Kidney epithelial cell (primary cell): Measurements from ENCODE around the gene SP140. TPM values are rescaled to one million over a fixed set of nuclear protein-coding genes. Genes with fewer than 3 reads are reported as not detected.
"Not testable (repeated sequence)": the region's sequence is repeated elsewhere in the genome, so short reads cannot be mapped to it uniquely, and the experiment has no call there.

Experiments
- DNase-seq: peaks from one replicate; pipeline ENCODE4 v3.0.0-alpha.2; 2010; ENCODE audit warnings: low read depth
- H3K27me3 ChIP-seq: 2 replicates; pipeline ENCODE4 v1.6.0; 2011; ENCODE audit warnings: low read length; ENCODE audit not compliant: control insufficient read depth, insufficient read depth
- H3K36me3 ChIP-seq: 2 replicates; pipeline ENCODE4 v1.5.1; 2011; ENCODE audit warnings: low read length; ENCODE audit not compliant: control insufficient read depth, insufficient read depth
- H3K4me3 ChIP-seq: 2 replicates; pipeline ENCODE4 v1.5.1; 2011; ENCODE audit warnings: low read depth, mild to moderate bottlenecking, control low read depth, low read length
- total RNA-seq: library from RNA; depleted of rRNA; stranded (reverse); fragments of >200 nt; gene quantifications from 2 replicates; pipeline ENCODE4 v1.2.3, GENCODE V29; 2015
- TF ChIP-seq, protein P1 (sequence below): IDR thresholded peaks from 2 replicates; pipeline ENCODE4 v1.5.1; 2011; ENCODE audit warnings: mild to moderate bottlenecking, moderate library complexity, low read length, control low read depth, inconsistent platforms; ENCODE audit not compliant: insufficient read depth, poor library complexity, severe bottlenecking

SP140 gene
- total RNA-seq, 1 donor from 2014 or later: 3.6 TPM

DNA sequence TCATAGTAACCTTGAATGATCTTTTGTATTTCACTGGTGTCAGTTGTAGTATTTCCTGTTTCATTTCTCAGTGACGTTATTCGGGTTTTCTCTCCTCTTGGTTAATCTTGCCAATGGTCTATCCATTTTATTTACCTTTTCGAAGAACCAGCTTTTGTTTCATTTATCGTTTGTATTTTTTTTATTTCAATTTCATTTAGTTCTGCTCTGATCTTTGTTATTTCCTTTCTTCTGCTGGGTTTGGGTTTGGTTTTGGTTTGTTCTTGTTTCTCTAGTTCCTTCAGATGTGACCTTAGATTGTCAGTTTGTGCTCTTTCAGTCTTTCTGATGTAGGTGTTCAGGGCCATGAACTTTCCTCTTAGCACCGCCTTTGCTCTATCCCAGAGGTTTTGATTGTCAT lies 36.7 kb downstream of the SP140 start:
- no peak for DNase-seq
- Histone ChIP-seq H3K4me3 (no peak overlapping the region), H3K27me3 (no peaks in the 10 kb centered on the region), H3K36me3 (no peaks in the 10 kb centered on the region)
- TF ChIP-seq, protein P1, sequence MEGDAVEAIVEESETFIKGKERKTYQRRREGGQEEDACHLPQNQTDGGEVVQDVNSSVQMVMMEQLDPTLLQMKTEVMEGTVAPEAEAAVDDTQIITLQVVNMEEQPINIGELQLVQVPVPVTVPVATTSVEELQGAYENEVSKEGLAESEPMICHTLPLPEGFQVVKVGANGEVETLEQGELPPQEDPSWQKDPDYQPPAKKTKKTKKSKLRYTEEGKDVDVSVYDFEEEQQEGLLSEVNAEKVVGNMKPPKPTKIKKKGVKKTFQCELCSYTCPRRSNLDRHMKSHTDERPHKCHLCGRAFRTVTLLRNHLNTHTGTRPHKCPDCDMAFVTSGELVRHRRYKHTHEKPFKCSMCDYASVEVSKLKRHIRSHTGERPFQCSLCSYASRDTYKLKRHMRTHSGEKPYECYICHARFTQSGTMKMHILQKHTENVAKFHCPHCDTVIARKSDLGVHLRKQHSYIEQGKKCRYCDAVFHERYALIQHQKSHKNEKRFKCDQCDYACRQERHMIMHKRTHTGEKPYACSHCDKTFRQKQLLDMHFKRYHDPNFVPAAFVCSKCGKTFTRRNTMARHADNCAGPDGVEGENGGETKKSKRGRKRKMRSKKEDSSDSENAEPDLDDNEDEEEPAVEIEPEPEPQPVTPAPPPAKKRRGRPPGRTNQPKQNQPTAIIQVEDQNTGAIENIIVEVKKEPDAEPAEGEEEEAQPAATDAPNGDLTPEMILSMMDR: no peak

DNA sequence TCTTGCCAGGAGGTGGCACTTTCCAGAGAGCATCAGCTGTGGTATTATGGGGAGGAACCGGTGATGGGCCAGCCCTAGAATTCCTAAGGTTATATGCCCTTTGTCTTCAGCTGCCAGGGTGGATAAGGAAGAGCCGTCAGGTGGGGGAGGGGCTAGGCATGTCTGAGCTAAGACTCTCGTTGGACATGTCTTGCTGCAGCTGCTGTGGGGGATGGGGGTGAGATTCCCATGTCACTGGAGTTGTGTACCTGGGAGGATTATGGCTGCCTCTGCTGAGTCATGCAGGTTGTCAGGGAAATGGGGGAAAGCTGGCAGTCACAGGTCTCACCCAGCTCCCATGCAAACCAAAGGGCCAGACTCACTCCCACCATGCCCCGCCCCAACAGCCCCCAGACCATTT lies 39.4 kb downstream of the SP140 start:
- DNase-seq: not testable (repeated sequence)

DNA sequence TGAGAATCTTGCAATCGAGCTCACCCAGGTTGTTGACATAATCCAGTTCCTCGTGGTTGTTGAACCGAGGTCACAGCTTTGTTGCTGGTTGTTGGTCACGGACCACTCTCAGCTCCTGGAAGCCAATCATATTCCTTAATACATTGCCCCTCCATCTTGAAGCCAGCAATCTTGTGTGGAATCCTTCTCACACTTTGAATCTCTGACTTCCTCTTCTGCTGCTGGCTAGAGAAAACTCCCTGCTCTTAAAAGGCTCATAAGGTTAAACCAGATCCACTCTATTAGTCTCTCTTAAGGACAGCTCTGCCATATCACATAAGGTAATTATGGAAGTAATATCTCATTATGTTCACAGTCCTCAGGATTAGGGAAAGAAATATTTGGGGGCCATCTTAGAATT lies 41.1 kb downstream of the SP140 start:
- no peak for DNase-seq
- Histone ChIP-seq H3K4me3 (no peak overlapping the region), H3K27me3 (no peaks in the 10 kb centered on the region), H3K36me3 (no peaks in the 10 kb centered on the region)
- TF ChIP-seq, protein P1: no peak

More for the DNA sequence above, 39.4 kb downstream of the SP140 start:
- not testable (repeated sequence) for H3K36me3 ChIP-seq, H3K4me3 ChIP-seq, H3K27me3 ChIP-seq

DNA sequence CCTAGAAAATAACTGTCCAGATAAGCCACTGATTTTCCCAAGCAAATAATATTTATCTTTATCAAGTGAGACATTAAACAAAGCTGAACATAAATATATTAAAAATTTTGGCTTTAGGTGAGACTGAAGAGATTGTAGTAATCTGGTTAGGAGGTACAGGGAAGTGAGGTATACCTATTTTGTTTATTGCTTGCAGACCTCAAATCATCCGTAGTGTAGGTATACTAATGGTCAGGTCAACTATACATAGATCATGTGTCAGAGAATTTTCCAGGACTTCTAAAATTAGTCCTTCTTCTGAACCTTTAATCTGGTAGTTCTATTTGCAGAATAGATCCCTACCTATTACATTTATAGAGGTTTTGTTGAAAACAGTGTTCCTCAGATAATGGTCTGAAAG lies 41.5 kb downstream of the SP140 start:
- no peaks in the 10 kb centered on the region for H3K27me3 ChIP-seq
- TF ChIP-seq, protein P1: no peak
- H3K4me3 ChIP-seq: no peak overlapping the region
- no peaks in the 10 kb centered on the region for H3K36me3 ChIP-seq
- no peak for DNase-seq

DNA sequence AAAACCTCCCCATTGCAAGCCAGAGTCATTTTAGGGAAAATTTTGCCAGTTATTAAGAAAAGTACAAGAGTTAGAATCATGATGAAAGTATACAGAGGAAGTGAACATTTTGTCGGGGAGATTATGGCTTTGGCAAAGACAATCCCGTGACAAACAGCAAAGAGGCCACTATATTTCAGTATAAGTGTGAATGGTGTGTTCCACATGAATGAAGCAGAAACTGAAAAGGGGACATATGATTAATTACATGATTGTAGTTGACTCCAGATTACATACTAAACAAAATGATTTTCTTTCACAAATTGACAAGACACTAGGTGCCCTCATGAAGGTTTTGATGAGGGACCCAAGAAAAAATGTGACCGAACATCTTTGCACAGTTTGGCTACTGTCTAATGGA lies 42.0 kb downstream of the SP140 start:
- Histone ChIP-seq H3K36me3 (no peaks in the 10 kb centered on the region), H3K27me3 (no peaks in the 10 kb centered on the region), H3K4me3 (no peak overlapping the region)
- TF ChIP-seq, protein P1: no peak
- no peak for DNase-seq

DNA sequence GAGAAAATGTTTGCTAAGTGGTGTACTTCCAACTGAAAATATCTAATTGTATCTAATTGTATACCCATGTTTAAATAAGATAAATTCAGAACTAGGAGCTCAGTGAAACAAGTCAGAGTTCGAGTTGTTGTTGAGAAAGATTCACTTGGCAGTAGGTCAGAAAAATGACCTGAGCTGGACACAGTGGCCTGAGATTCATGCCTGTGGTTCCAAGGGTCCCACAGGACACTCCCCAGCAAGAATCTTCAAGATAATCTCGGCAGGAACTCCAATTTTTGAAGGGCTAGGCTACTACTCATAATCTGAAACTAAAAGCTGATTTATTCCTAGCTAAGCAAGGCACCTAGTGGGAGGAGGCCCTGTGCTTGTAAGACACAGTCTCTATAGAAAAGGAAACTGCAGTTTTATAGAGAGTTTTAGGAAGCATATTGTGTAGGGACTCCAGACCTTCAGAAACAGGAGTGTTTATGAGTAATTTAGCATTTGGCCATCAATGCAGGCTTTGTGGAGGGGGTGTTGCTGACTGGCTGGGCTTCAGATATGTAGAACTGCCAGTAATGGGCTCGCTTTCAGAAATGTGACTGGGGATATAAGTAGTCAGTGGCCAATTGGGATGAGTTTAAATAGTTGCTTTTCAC lies 43.2 kb downstream of the SP140 start:
- TF ChIP-seq, protein P1: no peak
- DNase-seq: no peak

More for the DNA sequence above, 43.2 kb downstream of the SP140 start:
- H3K27me3 ChIP-seq: no peaks in the 10 kb centered on the region
- H3K36me3 ChIP-seq: no peaks in the 10 kb centered on the region
- H3K4me3 ChIP-seq: no peak overlapping the region
